GM21515 (cell line): Measurements from ENCODE around the gene KCNMB1.

ENCODE experiments used
- ATAC-seq: cut with Tn5 transposase; IDR thresholded peaks from one replicate; pipeline ENCODE4 v1.9.1; 2021; ENCODE audit not compliant: unreplicated experiment

KCNMB1 gene

DNA sequence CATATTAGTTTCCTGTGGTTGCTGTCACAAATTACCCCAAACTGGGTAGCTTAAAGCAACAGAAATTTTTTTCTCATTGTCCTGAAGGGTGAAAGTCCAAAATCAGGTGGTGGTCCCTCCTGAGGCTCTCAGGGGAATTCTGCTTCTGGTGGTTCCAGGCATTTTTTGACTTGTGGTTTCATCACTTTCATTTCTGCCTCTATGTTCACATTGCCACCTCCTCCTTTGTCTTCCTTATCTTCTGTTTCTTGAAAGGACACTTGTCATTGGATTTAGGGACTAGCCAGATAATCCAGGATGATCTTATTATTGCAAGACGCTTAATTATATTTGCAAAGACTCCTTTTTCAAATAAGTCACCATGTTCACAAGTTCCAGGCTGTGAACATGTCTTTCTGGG, 43.2 kb downstream of the KCNMB1 start:
- ATAC-seq = no peak

DNA sequence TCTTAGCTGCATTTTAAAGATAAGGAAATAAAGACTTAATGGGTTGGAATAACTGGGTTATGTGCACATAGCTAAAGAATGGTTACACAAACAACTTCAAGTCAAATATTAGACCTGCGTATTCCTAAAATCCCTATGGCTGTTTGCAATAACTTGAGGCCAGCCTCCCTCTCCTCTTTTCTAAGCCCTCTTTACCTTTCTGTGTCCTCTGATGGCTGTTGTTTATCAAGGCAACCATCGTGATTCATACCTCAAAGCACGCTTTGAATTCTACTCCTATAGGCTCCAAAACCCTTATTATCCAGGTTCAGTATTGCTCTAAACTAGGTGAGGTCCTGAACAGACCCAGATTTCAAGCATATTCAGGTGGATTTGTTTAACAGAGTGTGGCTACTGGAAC, 46.0 kb downstream of the KCNMB1 start:
- ATAC-seq = no peak

DNA sequence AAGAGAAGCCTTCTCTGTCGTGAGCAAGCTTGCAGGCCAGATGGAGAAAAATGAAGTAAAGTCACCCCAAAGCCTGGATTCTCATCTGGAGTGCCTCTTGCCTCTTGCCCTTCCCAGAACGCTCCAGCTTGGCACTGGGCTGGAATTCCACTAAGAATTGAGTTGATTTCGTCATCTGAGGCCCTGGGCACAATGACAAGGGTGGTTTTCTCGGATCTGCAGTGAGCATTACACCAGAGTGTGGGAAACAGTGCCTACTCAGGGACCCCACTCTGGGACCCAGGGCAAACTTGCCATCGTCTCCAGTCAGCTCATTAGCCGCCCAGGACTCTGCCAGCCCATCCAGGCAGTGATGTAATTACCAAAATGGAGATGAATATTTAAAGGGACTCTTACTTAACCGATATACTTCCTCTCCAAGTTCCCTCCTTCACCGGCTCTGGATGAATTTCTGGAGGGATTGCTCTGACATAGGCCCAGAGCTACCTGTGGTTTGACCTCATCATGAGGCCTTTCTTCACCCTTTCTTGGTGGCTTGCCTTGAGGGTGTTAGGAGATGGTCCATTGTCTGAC, 46.9 kb downstream of the KCNMB1 start:
- ATAC-seq = no peak

DNA sequence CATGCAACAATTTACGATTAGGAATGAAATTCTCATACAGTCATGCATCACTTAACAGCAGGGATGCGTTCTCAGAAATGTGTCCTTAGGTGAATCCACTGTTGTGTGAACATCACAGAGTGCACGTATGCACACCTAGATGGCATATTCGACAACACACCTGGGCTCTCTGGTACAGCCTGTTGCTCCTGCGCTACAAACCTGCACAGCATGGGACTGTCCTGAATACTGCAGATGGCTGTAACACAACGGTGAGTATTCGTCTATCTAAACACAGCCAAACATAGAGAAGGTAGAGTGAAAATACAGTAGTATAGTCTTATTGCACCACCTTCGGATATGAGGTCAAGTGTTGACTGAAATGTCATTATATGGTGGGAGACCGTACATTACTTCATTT, 47.6 kb downstream of the KCNMB1 start:
- ATAC-seq = no peak

DNA sequence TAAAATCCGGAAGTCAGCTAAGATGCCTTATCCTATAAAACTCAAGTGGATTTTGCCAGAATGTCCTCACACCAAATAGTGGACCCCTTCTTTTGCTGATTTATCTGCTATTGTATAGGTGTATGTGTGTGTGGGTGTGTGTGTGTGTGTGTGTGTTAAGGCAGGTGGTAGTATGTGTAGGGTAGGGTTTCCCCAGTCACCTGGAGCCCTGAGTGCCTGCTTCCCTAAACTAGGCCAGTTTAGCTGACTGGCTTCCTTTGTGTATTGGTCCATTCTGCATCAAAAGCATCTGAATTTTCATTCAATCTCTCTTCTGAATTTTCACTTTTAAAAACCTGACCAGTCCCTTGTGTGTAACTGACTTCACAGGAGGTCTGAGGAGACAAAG, 49.4 kb downstream of the KCNMB1 start:
- ATAC-seq = no peak

DNA sequence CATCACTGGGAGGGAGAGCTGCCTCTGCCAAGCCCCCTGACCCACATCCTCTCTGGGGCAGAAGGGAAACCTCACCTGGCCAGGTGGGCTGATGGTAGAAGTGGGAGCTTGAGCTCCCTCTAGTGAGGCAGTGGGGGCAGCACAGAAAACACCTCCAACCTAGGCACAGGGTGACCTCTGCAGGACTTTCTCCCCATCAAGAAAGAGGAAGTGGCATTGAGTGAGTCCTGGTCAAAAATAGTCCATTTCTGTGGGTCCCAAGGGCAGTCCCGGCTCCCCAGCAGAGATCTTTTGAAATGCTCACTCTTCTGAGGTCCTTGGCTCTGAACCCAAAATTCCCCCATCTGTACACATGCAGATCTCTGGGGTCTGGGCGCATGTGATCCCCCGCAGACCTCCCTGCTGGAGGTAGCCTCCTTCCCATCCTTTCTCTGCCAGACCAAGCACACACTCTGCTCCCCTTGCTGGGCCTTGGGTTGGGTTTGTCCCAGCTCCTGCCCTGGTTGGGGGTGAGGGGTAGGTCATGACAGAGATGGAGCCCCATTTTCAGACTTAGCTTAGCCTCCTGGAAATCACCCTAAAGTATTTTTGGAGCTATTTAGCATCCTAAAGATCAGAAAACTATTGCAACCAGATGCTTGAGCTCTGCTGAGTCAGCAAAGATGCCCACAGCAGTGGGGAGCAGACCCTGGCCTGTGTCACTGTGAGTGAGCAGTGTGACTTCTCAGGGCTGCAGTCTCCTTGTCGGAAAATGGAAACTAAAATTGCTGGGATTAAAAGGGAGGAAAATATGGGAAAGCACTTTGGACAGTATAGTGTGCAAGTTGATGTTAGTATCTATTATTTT, 50.0 kb downstream of the KCNMB1 start:
- ATAC-seq = peak; percentile 95

DNA sequence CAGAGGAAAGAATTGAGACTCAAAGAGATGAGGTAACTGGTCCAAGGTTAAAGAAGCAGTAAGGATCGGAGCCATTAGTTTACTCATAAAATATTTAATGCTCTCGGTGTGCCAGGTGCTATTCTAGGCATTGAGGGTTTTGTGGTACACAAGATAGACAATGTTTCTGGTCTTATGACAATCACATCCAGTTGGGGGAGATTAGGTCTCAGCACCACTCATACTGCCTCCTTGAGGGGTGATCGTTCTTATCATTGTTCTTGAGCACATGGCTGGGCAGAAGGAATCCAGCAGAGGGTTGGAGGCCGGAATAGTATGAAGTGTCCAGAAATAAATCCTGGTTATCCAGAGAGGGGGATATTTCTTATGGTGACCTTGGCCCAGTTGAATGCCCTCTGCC, 50.9 kb downstream of the KCNMB1 start:
- no peak for ATAC-seq

DNA sequence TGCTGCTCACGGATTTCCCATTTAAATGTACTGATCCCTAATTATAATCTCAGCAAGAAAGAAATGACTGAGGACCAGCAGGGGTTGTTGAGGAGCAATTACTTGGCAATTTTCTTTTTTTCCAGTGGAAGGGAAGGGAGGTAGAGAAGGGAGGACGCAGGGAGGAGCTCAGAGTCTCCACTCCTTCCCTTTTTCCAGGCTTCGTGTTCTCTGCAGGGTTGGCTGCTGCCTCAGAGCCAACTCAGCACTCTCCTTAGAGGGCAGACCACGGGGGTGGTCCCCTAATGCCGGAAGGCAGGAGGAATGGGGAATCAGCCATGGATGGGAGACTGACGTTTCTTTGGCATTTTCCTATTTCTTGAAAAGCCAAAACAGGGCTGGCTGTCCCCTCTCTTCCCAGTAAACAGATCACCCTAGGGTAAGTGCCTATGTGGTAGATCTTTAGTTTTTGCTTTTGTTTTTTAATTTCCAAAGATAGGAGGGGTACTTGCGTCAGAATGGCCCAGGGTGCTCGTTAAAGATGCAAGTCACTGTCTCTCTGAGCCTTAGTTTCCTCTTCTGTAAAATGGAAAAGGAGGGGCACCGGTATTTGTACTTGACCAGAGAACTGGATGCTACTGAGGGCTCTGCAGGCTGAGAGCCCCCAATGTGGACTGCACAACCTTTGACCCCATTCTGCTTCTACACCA, 52.0 kb downstream of the KCNMB1 start:
- ATAC-seq = no peak

DNA sequence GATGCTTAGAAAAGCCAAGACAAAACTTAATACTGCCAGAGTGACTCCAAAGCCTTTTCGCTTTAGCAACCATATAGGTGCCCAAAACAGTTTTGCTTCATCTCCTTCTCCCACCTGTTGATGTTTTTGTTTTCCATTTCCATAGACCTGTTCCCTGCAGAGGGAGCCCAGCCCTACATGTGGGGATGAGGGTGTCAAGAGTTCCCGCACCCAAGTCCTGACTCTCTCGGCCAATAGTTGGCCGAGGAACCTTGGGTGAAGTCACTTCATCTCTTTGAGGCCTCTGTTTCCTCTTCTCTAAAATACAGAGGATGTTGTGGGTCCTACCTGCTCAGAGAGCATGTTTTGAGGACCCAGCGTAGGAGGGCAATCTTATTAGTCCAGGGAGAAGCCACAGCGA, 53.1 kb downstream of the KCNMB1 start:
- ATAC-seq = no peak

DNA sequence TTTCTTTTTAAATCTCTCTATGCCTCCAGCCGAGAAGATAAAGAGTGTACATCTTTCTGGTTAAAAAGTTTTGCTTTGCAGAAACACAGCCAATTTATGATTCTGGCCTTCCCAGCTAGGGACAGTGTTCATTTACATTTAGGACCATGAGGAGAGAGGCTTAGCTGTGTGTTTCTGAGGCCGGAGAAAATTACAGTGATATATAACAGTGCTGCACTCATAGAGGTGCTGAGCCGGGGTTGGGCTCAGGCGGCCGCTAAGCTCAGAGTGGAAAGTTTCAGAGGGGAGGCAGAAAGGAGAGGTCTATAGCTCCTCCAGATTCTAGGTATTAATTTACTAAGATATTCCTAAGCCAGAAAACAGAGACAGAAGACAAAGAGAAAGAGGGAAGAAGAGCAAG, 54.5 kb downstream of the KCNMB1 start:
- no peak for ATAC-seq

DNA sequence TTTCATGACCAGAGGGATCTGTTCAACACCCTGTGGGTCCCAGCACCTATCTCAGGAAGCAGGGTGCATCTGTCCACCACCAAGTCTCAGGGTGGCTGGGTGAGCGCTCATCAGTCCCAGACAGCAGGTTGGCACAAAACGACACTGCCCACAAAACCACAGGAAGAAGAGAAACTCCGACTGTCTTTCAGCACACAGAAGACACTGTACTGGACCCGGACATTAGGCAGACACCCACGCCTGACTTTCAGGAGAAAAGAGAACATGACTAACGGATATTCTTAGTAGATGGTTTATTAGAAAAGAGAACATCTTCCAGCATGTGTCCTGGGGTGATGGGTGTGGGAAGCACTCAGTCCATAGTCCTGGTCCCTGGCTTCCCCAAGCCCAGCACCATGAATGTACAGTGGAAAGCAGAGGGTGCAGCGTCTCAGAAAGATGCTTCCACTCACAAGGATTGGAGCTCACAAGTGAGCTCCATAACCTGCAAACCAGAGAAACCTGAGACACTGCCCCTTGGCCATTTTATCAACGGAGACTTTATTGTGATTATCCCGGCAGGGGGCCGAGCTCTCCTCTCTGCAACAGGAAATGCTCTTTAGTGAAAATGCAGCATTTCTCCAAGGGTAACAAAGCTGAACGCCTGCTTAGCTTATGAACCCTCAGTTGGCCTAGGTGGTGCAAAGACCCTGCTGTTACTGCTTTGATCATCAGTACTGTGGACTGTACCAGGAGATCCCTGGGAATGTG, 55.8 kb downstream of the KCNMB1 start:
- no peak for ATAC-seq

DNA sequence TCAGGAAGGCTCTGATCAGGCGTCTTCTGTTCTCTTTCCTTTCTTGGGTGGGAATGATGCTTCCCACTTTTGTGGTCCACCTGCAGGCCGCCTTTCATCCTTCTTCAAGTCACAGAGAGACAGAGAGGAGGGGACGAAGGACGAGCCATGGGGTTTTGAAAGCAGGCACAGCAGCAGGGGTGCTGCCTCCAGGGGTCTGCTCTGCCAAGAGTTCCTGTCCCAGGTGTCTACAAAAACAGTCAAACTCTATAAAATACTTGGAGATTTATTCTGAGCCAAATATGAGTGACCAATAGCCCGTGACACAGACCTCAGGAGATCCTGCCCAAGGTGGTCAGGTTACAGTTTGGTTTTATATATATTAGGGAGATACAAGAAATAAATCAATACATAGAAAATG, 57.1 kb downstream of the KCNMB1 start:
- ATAC-seq = no peak

DNA sequence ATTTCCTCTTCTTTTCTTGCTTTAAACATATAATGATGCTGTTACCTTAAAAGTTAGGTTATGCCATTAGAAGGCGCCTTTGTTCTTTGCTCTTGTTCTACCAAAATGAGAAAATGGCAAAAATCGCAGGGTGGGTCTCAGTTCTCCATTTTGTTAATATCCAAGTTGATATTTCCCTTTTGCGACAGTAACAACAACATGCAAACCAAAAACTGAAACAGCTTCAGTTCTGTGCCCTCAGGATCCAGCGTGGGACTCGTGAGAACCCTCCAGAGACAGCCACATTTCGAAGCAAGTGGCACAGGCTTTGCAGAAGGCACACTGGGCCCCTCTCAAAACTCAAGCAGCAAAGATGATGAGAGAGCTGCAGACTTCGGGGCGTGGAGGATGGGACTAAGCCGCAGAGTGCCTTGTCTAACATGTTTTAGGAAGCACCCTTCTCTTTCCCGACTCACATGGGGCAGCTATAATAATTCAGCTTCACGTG, 58.6 kb downstream of the KCNMB1 start:
- ATAC-seq = no peak

DNA sequence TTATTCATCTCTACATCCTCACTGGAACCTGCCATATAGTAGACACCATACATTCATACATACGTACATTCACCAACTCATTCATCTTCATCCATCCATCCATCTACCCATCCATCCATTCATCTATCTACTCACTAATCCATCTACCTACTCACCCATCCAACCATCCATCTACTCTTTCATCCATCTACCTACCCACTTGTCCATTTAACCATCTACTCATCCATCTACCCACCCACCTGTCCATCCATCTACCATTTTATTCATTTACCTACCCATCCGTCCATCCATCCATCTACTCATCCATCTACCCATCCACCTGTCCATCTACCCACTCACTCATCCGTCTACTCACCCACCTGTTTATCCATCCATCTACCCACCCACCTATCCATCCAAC, 59.6 kb downstream of the KCNMB1 start:
- no peak for ATAC-seq

DNA sequence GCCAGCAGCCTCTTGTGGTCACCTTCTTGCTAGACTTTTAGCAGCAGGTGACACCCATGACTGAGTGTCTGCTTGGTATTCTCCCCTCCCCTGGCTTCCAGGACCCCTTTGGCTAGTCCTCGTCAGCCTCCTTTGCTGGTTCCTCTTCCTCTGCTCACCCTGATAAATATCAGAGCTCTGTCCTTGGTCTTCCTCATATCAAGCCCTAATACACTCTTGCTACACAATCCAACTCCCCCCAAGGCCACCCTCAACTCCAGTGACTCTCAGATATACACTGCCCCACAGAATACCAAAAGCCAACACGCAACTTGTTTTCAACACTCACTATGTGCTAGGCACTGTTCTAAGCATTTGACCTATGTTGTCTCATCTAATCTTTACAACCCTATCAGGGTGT, 61.3 kb downstream of the KCNMB1 start:
- ATAC-seq = no peak

DNA sequence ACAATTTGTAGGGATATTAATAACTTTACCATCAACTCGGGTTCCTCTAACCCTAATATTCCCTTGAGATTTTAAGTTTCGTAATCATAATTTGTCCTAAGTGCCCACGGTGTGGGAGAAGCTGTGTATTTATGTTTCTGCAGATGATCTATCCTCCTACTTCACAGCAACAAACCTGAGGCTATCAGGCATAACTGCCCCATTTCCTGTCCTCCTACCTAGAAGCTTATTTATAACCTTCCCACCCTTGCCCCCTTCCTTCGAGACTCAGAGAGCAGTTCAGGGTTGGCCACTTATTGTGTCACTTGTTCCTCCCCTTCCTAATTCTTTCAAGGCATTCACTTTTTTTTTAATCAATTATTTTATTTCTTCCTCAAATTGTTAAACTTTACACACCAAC, 62.0 kb downstream of the KCNMB1 start:
- no peak for ATAC-seq
